ENCODE results near the gene ERP27. TPM values are rescaled to one million over a fixed set of nuclear protein-coding genes. Genes with fewer than 3 reads are reported as not detected.

The ERP27 gene
- polyA plus RNA-seq, 1 donor (not counting 4 experiments of a cell fraction or from before 2014, with no cell fraction given), result 0.18 TPM

- H3K4me2 ChIP-seq (ENCODE audit: control insufficient read depth, extremely low read depth, insufficient read depth, low read depth, low read length), result no peak overlapping the region
- no peaks in the 10 kb centered on the region for H3K36me3 ChIP-seq (ENCODE audit: control insufficient read depth in 2 of 2, extremely low read depth in 1 of 2, insufficient read depth in 2 of 2, low read length in 2 of 2)
- TF ChIP-seq CTCF (optimal IDR thresholded peaks at IDR 0.05 in 1 of 3, IDR thresholded peaks at IDR 0.05 in 1 of 3, conservative IDR thresholded peaks at IDR 0.05 in 1 of 3; ENCODE audit: extremely low read depth in 1 of 3, insufficient read depth in 2 of 3, low read length in 3 of 3) (no peak), EZH2 (IDR thresholded peaks at IDR 0.05; ENCODE audit: low read length) (no peak)
- H3K27ac ChIP-seq (ENCODE audit: control insufficient read depth, insufficient read depth, low read length), result no peak overlapping the region
- peaks cover 10% of the 10 kb centered on the region for H3K4me1 ChIP-seq (ENCODE audit: control insufficient read depth, extremely low read depth, insufficient read depth, low read length)
- dilution Hi-C loops (cut with MboI; ENCODE audit: extremely low pct_ligation_motif_present, low sequenced_read_pairs), result no loop called here
- no peak overlapping the region for H3K9ac ChIP-seq (ENCODE audit: control insufficient read depth, extremely low read depth, insufficient read depth, low read length)
- H3K27me3 ChIP-seq (ENCODE audit: control insufficient read depth, extremely low read depth, insufficient read depth, low read length), result no peaks in the 10 kb centered on the region
- no peak for FAIRE-seq
- peak overlapping the region; percentile 43 for H2AFZ ChIP-seq (ENCODE audit: control insufficient read depth, low read length)
- H3K9me1 ChIP-seq (ENCODE audit: control insufficient read depth, extremely low read depth, insufficient read depth, low read length), result no peaks in the 10 kb centered on the region
- H3K4me3 ChIP-seq (ENCODE audit: control insufficient read depth in 2 of 3, extremely low read depth in 1 of 3, insufficient read depth in 2 of 3, low read depth in 1 of 3, low read length in 3 of 3), result no peak overlapping the region
- H3K79me2 ChIP-seq (ENCODE audit: control insufficient read depth, insufficient read depth, low read length), result no peaks in the 10 kb centered on the region
- no peaks in the 10 kb centered on the region for H4K20me1 ChIP-seq (ENCODE audit: control insufficient read depth, extremely low read depth, insufficient read depth, low read length)
- no peak for DNase-seq (ENCODE audit: low read depth, low spot score)
- H3K9me3 ChIP-seq (ENCODE audit: control insufficient read depth, low read depth, low read length), result no peaks in the 10 kb centered on the region
Measured at GRCh38 chr12:14902465-14902864, 35.9 kb downstream of the ERP27 start.

- no peak overlapping the region for H2AFZ ChIP-seq (ENCODE audit: control insufficient read depth, low read length)
- FAIRE-seq, result no peak
Measured at GRCh38 chr12:14901228-14901562, 37.1 kb downstream of the ERP27 start.

More at GRCh38 chr12:14901228-14901562, 37.1 kb downstream of the ERP27 start:
- Histone ChIP-seq H3K36me3 (ENCODE audit: control insufficient read depth in 2 of 2, extremely low read depth in 1 of 2, insufficient read depth in 2 of 2, low read length in 2 of 2) (no peaks in the 10 kb centered on the region), H3K27me3 (ENCODE audit: control insufficient read depth, extremely low read depth, insufficient read depth, low read length) (no peaks in the 10 kb centered on the region), H3K4me3 (ENCODE audit: control insufficient read depth in 2 of 3, extremely low read depth in 1 of 3, insufficient read depth in 2 of 3, low read depth in 1 of 3, low read length in 3 of 3) (no peak overlapping the region), H3K9me1 (ENCODE audit: control insufficient read depth, extremely low read depth, insufficient read depth, low read length) (no peaks in the 10 kb centered on the region), H3K79me2 (ENCODE audit: control insufficient read depth, insufficient read depth, low read length) (no peaks in the 10 kb centered on the region), H3K4me2 (ENCODE audit: control insufficient read depth, extremely low read depth, insufficient read depth, low read depth, low read length) (no peak overlapping the region), H3K9ac (ENCODE audit: control insufficient read depth, extremely low read depth, insufficient read depth, low read length) (no peak overlapping the region), H4K20me1 (ENCODE audit: control insufficient read depth, extremely low read depth, insufficient read depth, low read length) (no peaks in the 10 kb centered on the region), H3K4me1 (ENCODE audit: control insufficient read depth, extremely low read depth, insufficient read depth, low read length) (peaks cover 15% of the 10 kb centered on the region), H3K27ac (ENCODE audit: control insufficient read depth, insufficient read depth, low read length) (no peak overlapping the region), H3K9me3 (ENCODE audit: control insufficient read depth, low read depth, low read length) (no peaks in the 10 kb centered on the region)
- no peak for DNase-seq (ENCODE audit: low read depth, low spot score)
- TF ChIP-seq EZH2 (IDR thresholded peaks at IDR 0.05; ENCODE audit: low read length) (no peak), CTCF (optimal IDR thresholded peaks at IDR 0.05 in 1 of 3, IDR thresholded peaks at IDR 0.05 in 1 of 3, conservative IDR thresholded peaks at IDR 0.05 in 1 of 3; ENCODE audit: extremely low read depth in 1 of 3, insufficient read depth in 2 of 3, low read length in 3 of 3) (peak in 2 of 3 experiments; percentile 0 to 5)
- dilution Hi-C loops (cut with MboI; ENCODE audit: extremely low pct_ligation_motif_present, low sequenced_read_pairs), result no loop called here

Measured in keratinocyte (primary cell).